GM19239 (cell line): ENCODE measurements around the gene PCF11.

Experiments used
- DNase-seq: peaks from one replicate; pipeline ENCODE4 v3.0.0; 2011; ENCODE audit warnings: low spot score; ENCODE audit not compliant: insufficient read length
- FAIRE-seq: peaks from 2 replicates; lab custom pipeline; 2011; peaks lifted over from hg19 to GRCh38; lab: Jason Lieb, UNC

Gene PCF11

DNA sequence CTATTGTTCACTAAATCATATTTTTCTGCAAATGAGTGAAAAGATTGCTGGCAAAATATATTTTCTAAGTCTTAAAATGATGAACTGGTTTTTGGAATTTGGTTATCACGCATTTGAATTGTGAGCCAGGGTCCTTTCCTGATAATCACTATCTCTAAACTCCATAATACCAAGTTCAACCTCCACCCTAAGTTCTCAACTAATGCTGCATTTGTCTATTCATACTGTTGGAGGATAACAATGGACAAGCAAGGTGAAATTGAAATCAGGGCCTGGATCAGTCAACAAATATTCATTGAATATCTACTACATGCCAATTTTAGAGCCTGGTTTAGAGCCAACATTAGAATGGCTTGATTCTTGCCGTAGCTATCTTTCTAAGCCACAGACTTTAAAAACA lies 4.7 kb upstream of the PCF11 start:
- FAIRE-seq (no peak), DNase-seq (no peak)

DNA sequence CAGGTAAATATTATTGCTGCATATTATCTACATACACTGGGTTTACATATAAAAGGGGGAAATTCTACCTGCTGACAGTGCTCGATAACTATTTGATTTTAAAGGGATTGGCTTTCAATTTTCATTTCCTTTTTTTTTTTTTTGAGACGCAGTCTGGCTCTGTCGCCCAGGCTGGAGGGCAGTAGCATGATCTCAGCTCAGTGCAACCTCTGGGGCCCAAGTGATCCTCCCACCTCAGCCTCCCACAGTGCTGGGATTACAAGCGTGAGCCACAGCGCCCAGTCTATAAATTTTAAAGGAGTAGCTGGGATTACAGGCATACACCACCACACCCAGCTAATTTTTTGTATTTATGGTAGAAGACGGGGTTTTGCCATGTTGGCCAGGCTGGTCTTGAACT lies 3.2 kb upstream of the PCF11 start:
- no peak for FAIRE-seq

DNA sequence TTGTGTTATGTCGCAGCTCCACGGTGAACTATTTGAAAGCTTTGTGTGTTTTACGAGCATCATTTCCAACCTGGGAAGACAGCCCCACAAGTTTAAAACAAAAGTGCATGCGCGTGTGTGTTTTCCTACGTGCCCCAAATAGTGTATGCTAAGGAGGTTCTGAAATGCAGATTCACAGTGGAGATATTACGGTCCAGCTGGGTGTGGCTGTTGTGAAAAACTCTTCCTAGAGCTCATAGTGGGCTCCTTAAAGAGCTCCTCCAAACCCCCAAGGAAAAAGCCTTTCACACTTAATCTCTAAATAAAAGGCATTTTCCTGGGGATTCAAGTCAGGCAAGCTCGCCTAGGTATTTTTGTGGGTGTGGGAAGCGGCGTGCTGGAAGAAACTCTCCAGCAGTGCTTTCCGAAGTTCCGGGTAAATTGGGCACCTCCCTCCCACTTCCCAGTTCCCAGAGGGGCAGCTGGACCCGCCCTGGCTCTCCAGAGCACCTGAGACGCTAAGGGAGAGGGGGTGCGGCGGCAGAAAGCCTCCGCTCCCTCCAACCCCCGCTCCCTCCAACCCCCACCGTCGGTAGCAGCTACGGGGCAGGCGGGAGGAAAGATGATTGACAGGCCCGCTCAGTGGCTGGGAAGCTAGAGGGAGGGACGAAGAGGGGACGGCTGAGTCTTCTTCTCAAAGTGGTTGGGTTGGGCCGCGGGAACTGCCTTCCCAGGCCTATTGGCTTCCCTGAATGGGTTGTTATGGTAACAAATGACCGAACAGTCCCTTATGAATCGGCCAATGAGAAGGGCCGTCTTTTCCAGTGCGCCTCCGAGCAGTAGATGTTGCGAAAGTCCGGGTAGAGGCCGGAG lies 561 bp upstream of the PCF11 start:
- DNase-seq: peak; percentile 54
- FAIRE-seq: peak; percentile 99

More for the DNA sequence above, 3.2 kb upstream of the PCF11 start:
- DNase-seq: no peak

DNA sequence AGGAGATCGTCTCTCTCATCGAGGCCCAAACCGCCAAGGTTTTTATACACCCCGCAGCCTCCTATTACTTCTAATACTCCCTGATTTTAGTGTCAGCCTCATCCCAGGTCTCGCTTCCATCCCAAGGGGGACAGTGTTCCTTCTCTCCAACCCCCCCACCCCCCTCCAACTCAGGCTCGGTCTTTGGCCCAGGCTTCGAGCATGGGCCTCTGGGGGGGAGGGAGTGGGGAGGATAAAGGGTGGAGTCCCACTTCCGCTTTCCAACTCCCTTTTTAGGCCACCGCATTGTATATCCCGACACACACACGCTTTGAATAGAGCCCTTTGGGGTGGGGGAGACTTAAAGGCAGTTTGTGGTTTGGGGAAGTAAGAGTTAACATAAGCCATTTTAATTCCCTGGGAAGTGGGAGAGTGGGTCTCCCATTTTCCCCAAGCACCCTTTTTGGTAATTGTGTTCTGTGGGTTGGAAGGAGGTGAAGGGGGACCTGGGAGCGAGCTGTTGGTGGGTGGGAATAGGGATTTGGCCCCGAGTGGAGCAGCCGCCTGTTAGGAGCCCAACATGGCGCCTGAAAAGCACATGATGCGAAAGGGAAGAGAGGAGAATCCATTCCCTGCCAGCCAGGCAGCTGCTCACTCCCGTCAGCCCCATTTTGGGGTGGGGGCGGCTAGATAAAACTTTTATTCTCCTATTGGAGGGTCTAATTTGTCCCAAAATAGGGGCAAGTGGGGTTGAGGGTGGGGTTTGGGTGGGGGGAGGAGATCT lies 844 bp downstream of the PCF11 start:
- FAIRE-seq: peak; percentile 77
- DNase-seq: no peak

DNA sequence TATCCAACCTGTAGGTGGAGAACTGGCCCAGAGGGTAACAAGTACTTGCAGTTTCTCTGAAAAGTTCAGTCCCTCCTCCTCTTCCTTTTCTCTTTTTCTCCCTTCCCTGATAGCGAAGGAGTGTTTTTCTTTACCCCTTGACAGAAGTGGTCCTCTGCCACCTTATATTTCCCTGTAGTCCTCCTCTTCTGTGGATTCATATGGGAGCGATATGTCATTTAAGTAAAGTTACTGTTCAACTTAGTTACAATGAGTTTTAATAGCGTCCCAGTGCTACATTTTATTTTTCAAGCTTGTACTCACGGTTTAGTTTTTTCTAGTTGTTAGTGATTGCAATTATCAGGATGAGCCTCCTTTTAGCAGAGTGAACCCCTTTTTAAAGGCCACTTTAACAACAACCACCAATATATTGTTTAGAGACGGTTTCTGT lies 1.4 kb downstream of the PCF11 start:
- FAIRE-seq (peak; percentile 45), DNase-seq (no peak)

DNA sequence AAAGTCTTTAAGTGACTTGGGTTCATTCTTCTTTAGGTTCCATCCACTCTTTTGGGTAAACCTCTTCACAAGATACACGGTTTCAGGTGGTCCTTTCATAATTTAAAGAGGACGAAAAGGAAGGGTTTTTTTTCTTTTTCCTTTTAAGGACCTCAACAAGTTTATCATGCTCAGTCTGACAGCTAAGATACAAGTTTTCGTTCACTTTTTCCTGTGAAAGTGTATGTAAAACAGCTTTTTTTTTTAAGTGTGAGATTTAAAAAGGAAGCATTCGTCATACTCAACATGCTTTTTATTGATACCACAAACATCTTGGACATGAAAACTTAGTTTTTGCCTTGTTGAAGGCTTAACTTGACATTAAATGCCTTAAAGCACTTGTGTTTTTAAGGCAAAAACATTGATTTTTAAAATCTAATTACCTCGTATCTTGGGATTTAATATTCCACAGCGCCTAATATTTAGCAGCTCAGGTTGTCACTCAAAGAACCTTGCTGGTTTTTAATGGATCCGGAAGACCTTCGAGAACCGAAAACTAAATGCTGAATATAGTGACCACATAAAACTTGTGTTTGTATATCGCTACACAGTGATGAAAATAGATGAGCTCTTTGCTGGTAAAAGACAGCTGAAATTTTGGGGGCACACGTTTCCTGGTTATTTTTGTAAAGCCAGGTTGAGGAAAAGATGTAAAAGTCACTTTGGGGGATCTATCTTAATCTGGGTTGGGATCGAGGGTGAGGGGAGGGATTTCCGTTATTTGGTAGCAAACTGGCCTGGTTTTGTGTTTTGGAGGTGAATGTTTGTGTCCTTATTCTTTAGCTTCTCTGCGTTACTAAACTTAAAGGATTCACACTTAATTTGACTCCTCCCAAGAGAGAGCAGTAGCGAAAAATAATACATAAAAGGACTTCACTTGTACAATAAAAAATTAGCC lies 2.3 kb downstream of the PCF11 start:
- no peak for DNase-seq
- peak; percentile 80 for FAIRE-seq

DNA sequence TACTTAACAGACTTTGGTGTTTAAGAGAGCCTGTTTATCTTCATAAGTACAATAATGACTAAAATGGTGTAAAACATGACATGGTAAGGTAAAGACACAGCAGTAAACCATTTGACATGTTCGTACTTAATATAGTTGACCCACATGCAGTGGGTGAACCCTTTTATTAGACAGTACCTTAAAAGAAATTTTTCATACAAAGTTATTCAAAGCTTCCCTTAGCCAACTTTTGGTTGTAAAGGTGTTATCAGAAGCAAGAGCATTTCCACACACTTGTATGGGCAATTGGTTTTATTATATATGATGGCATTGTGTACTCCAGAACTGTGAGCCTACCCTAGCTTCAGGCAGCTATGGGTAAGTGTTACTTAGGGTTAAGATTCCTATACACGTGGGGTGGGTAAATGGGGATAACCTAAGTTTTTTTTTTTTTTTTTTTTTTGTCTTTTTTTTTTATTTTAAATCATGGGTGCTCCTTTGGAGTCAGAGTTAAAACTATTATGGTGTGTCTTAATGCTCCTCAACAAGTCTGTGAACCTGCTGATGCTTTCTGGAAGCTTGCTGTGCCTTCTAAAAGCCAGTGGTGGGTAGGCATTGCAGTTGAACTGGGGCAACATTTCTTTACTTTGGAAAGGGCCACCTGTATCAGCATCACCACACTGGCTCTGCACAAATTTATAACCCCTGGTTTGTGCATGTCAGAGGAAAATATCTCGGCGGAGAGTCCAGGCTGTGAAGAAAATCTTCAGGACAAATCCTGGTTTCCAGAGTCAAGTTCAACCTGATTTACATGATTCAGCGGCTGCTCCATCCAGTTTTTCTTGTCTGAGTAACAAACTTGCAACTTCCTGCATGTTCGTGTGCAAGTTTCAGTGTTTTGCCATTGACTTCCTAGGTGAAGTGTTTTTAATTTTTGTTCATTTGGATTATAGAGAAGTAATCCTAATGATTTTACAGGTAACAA lies 3.3 kb downstream of the PCF11 start:
- no peak for DNase-seq
- FAIRE-seq: no peak

DNA sequence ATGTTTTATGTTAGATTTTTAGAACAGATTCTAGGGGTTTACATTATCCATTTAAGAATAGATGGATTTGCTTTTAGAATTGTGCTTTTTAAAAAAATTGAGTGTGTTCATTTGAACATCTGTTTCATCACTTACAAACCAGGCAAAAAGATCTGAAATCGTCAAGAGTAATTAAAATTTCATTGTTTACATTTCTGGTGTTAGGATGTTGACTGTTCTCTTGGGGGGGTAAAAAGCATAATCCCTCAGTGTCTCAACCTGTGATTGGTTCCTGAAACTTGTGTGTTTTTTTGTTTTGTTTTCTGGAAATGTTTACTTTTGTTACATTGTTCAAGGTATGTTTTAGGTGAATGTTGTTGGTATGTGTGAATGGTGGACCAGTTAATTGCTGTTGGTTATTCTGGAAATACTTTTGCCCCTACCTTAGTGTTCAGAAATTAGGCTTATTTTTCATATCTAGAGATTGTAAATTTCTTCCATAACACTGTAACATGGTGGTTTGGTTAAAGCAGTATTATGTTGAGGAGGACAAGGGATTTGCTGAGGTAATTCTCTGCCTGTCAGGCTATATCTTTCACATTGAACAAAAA lies 4.8 kb downstream of the PCF11 start:
- FAIRE-seq (peak; percentile 81), DNase-seq (no peak)

DNA sequence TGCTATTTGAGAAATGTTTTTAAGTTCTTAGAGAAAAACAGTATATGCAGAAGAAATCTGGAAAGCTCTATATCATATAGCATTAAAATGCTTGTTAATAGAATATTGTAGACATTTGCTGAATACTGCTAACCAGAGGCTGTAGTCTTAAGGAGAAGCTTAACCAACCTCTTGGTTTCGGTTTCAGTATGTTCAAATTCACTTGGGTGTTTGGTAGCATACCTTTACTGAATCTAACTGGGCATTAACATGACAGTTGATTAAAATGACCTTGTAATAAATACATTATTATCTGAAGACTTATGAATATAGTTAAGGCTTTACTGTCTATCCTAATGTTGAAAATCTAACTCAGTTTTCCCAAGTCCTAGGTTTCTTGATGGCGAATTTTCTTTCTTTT lies 5.4 kb downstream of the PCF11 start:
- FAIRE-seq (peak; percentile 84), DNase-seq (peak; percentile 17)

DNA sequence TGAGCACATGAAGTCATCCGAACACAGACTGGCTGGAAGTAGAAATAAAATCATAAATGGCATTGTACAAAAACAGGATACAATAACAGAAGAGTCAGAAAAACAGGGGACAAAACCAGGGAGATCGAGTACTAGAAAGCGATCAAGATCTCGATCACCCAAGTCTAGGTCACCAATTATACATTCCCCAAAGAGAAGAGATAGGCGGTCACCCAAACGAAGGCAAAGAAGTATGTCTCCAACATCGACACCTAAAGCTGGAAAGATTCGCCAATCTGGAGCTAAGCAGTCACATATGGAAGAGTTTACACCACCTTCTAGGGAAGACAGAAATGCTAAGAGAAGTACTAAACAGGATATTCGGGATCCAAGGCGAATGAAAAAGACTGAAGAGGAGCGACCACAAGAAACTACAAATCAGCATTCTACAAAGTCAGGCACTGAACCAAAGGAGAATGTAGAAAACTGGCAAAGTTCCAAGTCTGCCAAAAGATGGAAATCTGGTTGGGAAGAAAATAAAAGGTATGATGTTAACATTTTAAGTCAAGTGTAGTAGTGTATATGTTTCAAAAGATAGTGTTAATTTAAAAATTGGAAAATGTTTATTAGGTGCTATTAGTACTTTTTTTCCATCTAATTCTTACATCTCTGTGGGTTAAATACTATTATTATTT lies 9.4 kb downstream of the PCF11 start:
- FAIRE-seq (peak; percentile 53), DNase-seq (no peak)

DNA sequence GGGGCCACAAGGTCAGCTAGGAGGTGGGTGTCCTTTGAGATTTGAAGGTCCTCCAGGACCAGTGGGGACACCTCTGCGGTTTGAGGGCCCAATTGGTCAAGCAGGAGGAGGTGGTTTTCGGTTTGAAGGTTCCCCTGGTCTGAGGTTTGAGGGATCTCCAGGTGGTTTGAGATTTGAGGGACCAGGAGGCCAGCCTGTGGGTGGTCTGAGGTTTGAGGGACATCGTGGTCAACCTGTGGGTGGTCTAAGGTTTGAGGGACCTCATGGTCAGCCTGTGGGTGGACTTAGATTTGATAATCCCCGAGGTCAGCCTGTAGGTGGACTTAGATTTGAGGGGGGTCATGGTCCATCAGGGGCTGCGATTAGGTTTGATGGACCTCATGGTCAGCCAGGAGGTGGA lies 11.8 kb downstream of the PCF11 start:
- DNase-seq: no peak
- FAIRE-seq: no peak

DNA sequence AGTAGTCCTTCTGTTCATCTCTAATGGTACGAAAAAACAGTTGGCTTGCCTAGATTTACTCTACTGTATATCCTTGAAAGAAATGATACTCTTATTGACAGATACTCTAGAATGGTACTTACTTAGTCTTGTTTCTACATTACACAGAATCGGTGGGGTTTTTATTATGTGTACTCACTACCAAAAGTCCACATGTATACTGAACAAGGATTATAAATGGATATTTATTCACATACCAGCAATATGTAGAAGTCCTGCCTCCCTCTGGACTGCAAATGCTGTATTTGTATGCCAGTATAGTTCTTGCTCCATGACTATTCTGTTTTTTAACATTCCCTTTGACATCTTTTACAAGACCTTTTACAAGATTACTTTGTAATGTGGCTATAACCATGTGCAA lies 13.9 kb downstream of the PCF11 start:
- FAIRE-seq: no peak
- DNase-seq: no peak

DNA sequence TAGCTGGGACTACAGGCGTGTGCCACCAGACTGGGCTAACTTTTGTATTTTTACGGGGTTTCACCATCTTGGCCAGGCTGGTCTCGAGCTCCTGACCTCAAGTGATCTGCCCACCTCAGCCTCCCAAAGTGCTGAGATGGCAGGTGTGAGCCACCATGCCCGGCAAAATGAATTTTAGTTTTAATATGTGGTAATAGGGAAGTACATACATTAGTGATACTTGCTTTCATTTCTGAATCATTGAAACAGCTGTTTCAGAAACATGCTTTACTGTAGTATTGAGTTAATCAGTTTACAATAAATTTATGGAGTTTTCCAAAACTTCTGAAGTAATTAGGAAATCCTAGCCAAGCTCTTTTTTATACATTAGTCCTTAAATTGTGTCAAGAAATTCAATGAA lies 15.6 kb downstream of the PCF11 start:
- FAIRE-seq (no peak), DNase-seq (no peak)

DNA sequence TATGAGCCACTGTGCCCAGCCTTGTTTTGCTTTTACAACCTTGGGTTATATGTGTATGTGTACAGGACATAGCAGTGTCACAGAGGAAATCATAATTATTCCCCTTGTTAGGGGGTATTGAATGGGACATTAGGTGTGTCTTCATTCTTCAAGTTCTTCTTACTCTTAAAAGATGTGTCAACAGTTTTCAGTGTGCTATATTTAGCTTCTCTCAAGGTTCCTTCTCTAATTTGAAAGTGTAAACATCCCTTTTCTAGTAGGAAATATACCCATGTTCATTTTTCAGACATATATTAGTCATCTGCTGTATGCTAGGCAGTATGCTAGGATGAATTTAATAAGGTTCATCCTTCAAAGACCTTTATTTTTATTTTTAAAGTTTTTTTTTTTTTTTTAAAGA lies 17.1 kb downstream of the PCF11 start:
- FAIRE-seq (no peak), DNase-seq (no peak)

DNA sequence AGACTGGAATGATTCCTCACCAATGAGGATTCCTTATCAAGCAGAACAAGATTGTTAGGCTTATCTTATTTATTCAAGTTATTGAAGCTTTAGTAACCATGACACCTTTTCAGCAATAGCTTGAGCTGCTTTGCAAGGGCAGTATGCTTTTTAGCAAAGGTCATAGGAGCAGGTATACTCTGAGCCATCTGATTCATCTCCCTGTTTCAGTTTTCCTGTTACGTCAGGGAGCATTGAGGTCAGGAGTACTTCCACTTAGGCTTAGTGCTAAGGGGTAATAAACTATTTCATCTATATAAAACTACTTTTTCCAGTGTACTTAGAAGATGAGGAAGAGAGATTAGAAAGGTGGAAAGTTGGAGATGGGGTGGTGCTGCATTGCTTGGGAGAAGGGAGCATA lies 18.9 kb downstream of the PCF11 start:
- FAIRE-seq: no peak
- DNase-seq: no peak

DNA sequence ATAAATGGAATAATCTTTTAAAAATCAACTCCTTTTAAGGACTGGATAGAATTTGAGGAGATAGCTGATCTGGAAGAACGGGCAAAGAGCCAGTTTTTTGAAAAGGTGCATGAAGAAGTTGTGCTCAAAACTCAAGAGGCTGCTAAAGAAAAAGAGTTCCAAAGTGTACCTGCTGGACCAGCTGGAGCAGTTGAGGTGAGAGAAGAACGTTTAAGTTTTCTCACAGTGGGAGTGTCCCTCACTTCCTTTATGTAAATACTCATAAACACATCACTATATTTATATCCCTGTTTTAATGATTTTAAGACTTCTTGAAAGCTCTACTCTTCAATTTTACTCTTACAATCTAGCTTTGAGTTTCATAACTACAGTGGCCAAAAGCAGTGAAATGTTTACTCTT lies 24.9 kb downstream of the PCF11 start:
- no peak for FAIRE-seq

DNA sequence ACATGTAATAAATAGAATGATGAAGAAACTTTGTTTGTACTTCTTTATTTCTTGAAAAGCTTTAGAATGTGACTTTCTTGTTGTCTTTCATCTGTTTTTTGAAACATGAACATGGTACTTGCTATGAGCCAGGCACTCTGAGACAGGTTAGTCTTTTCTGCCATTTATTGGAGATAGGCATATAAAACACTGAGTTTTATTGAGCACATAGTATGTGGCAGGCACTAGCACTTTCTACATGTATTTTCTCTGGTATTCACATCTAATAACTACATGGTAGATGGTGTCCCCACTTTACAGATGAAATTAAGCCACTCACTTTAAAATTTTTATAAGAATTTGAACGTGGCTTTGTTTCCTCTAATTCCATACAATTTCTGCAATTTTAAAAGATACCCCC lies 28.8 kb downstream of the PCF11 start:
- FAIRE-seq (no peak), DNase-seq (no peak)

More for the DNA sequence above, 24.9 kb downstream of the PCF11 start:
- DNase-seq: no peak

DNA sequence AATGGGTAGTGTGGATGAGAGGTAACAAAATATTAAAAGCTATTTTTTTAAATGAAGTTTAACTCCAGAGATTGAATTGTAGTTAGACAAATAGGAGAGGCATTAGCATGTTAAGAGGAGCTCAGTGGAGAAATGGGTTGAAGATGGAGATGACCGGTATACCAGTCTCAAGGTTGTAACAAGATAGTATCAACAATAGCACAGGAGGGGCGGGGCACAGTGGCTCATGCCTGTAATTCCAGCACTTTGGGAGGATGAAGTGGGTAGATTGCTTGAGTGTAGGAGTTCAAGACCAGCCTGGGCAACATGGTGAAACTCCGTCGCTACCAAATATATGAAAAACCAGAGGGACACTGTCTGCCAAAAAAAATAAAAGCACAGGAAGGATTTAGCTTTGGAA lies 30.5 kb downstream of the PCF11 start:
- DNase-seq (no peak), FAIRE-seq (no peak)
